ENCODE data around the gene IQSEC2. TPM values are rescaled to one million over a fixed set of nuclear protein-coding genes. Genes with fewer than 3 reads are reported as not detected.

Gene IQSEC2
- polyA plus RNA-seq, 1 donor from 2014 or later, result not detected

- Mint-ChIP-seq H3K36me3 (no peaks in the 10 kb centered on the region), H3K4me3 (peak within 1 kb of the TSS; percentile 91 to 99 (median 98)), H3K27me3 (peaks cover 2% of the 10 kb centered on the region), H3K9me3 (no peaks in the 10 kb centered on the region), H3K4me1 (peaks cover 27 to 50% (median 37%) of the 10 kb centered on the region in 3 donors), H3K27ac (peak within 1 kb of the TSS; percentile 98 to 100 (median 99))
Measured at GRCh38 chrX:53224860-53225797, 56.3 kb downstream of the IQSEC2 start, which contains the start of gene KDM5C. TSS of gene KDM5C (minus strand) at chrX:53225207. CDS start at chrX:53224889, 318 bp downstream.

GRCh38 chrX:53223955-53224859 lies 57.2 kb downstream of the IQSEC2 start:
- Mint-ChIP-seq H3K27me3 (peaks cover 2% of the 10 kb centered on the region), H3K9me3 (no peaks in the 10 kb centered on the region), H3K36me3 (no peaks in the 10 kb centered on the region), H3K4me3 (peak overlapping the region; percentile 91 to 99 (median 98)), H3K27ac (peak overlapping the region; percentile 98 to 100 (median 99)), H3K4me1 (peaks cover 27 to 50% (median 37%) of the 10 kb centered on the region in 3 donors)

GRCh38 chrX:53223068-53223693 lies 58.2 kb downstream of the IQSEC2 start:
- no peaks in the 10 kb centered on the region for H3K9me3 Mint-ChIP-seq
- no peaks in the 10 kb centered on the region for H3K27me3 Mint-ChIP-seq
- peak overlapping the region; percentile 91 to 99 (median 98) for H3K4me3 Mint-ChIP-seq
- H3K4me1 Mint-ChIP-seq, result peaks cover 27 to 50% (median 37%) of the 10 kb centered on the region in 3 donors
- H3K27ac Mint-ChIP-seq, result peak overlapping the region; percentile 71 to 100 (median 99)
- peaks cover 3% of the 10 kb centered on the region for H3K36me3 Mint-ChIP-seq

Other genes with a start within 250 kb of the IQSEC2 start
- not detected for gene GPR173, start 232.8 kb downstream of the IQSEC2 start, polyA plus RNA-seq
- gene TSPYL2, start 199.2 kb downstream of the IQSEC2 start, polyA plus RNA-seq, result 19.3 TPM
- gene KANTR, start 187.4 kb downstream of the IQSEC2 start, polyA plus RNA-seq, result 1.9 TPM
- 35.4 TPM for gene KDM5C, start 56.4 kb downstream of the IQSEC2 start, polyA plus RNA-seq
- 63.1 TPM for gene SMC1A, start 141.1 kb upstream of the IQSEC2 start, polyA plus RNA-seq
- gene RIBC1, start 141.3 kb upstream of the IQSEC2 start, polyA plus RNA-seq, result 0.78 TPM
- 133 TPM for gene HSD17B10, start 152.8 kb upstream of the IQSEC2 start, polyA plus RNA-seq